PFSK-1 (cell line): ENCODE data around the gene PPP1R13L.

Experiments used
- FOXP2 ChIP-seq: optimal IDR thresholded peaks from 2 replicates; pipeline ENCODE3; 2011; ENCODE audit warnings: borderline replicate concordance, control low read depth, inconsistent platforms; ENCODE audit not compliant: insufficient read depth; ENCODE audit errors: extremely low read length, extremely low read depth
- POLR2AphosphoS5 ChIP-seq: IDR thresholded peaks from 2 replicates; pipeline ENCODE4 v1.6.1; 2012; ENCODE audit warnings: low read depth, mild to moderate bottlenecking, control low read depth, low read length, moderate library complexity
- SIN3A ChIP-seq: IDR thresholded peaks from 2 replicates; pipeline ENCODE4 v1.6.1; 2012; ENCODE audit warnings: mild to moderate bottlenecking, low read length, moderate library complexity, borderline replicate concordance; ENCODE audit not compliant: insufficient read depth
- TAF1 ChIP-seq: IDR thresholded peaks from 2 replicates; pipeline ENCODE4 v1.6.1; 2012; ENCODE audit warnings: low read length, control low read depth, borderline replicate concordance; ENCODE audit not compliant: insufficient read depth
- TF ChIP-seq, protein P1 (sequence below), 2 experiments: IDR thresholded peaks; 2 replicates each; pipeline versions ENCODE4 v1.6.1 to v1.8.0; 2011 to 2012; ENCODE audit warnings: low read depth in 2 of 2, low read length in 2 of 2, control low read depth in 1 of 2, inconsistent platforms in 1 of 2, mild to moderate bottlenecking in 1 of 2, moderate library complexity in 1 of 2; ENCODE audit not compliant: insufficient read depth in 1 of 2

Gene PPP1R13L

DNA sequence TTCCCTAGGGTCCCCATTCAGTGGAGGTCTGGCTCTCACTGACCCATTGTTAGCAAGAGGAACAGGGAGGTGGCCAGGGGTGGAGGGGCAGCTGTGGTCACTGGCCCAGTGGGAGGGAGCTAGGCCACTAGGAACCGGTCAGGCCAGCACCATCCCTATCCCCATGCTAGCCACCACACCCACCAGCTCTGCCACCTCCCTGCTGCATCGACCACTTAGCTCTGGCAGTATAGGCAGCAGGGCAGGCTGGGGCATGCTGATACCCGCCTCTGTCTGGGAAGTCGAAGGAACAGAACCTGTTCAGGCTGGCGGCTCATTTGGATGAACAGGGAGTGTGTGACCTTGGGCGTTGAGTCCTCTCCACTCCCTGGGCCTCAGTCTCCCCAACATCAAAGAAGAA lies 4.7 kb downstream of the PPP1R13L start:
- TF ChIP-seq, protein P1, sequence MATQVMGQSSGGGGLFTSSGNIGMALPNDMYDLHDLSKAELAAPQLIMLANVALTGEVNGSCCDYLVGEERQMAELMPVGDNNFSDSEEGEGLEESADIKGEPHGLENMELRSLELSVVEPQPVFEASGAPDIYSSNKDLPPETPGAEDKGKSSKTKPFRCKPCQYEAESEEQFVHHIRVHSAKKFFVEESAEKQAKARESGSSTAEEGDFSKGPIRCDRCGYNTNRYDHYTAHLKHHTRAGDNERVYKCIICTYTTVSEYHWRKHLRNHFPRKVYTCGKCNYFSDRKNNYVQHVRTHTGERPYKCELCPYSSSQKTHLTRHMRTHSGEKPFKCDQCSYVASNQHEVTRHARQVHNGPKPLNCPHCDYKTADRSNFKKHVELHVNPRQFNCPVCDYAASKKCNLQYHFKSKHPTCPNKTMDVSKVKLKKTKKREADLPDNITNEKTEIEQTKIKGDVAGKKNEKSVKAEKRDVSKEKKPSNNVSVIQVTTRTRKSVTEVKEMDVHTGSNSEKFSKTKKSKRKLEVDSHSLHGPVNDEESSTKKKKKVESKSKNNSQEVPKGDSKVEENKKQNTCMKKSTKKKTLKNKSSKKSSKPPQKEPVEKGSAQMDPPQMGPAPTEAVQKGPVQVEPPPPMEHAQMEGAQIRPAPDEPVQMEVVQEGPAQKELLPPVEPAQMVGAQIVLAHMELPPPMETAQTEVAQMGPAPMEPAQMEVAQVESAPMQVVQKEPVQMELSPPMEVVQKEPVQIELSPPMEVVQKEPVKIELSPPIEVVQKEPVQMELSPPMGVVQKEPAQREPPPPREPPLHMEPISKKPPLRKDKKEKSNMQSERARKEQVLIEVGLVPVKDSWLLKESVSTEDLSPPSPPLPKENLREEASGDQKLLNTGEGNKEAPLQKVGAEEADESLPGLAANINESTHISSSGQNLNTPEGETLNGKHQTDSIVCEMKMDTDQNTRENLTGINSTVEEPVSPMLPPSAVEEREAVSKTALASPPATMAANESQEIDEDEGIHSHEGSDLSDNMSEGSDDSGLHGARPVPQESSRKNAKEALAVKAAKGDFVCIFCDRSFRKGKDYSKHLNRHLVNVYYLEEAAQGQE (IDR thresholded peaks at IDR 0.05; ENCODE audit: insufficient read depth in 1 of 2, low read depth in 2 of 2, low read length in 2 of 2) = no peak
- no peak for TF ChIP-seq TAF1
- no peak for TF ChIP-seq POLR2AphosphoS5
- TF ChIP-seq SIN3A = no peak
- TF ChIP-seq FOXP2 = no peak

DNA sequence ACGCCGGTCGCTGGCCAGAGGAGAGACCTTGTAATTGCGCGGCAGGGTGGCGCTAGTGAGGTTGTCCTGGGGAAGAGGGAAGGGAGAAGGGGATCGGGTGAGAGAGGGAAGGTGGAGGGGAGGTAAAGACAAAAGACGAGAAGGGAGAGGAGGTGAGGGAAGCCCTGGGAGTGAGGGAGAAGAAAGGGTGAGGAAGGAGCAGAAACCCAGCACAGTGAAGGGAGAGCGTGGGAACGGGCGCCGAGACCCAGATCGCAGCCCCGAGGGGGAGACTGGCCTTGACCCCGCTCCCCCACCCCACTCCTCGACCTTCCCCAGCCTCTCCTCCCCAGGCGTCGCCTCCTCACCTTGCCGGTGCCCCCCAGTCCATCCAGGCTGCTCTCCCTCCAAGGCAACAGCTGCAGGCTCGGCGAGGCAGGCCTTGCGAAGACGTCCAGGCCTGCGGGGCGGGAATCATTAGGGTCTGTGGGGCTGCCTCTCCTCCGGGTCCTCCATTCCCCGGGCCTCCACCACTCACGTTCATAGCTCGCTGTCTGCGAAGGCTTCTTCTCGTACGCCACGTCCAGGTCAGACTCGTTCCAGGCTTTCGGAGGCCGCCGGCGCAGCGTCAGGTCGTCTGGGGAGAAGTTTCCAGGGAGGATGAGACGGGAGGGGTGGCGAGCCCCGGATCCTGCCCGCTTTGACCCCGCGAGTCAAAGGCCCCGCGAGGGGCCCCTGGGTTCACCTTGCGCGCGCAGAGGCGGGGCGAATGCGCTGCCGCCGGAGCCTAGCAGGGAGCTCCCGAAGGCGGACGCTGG lies 8.8 kb downstream of the PPP1R13L start:
- TF ChIP-seq POLR2AphosphoS5 (no peak), FOXP2 (no peak), SIN3A (no peak), TAF1 (no peak)
- TF ChIP-seq, protein P1 (IDR thresholded peaks at IDR 0.05; ENCODE audit: insufficient read depth in 1 of 2, low read depth in 2 of 2, low read length in 2 of 2) = no peak

DNA sequence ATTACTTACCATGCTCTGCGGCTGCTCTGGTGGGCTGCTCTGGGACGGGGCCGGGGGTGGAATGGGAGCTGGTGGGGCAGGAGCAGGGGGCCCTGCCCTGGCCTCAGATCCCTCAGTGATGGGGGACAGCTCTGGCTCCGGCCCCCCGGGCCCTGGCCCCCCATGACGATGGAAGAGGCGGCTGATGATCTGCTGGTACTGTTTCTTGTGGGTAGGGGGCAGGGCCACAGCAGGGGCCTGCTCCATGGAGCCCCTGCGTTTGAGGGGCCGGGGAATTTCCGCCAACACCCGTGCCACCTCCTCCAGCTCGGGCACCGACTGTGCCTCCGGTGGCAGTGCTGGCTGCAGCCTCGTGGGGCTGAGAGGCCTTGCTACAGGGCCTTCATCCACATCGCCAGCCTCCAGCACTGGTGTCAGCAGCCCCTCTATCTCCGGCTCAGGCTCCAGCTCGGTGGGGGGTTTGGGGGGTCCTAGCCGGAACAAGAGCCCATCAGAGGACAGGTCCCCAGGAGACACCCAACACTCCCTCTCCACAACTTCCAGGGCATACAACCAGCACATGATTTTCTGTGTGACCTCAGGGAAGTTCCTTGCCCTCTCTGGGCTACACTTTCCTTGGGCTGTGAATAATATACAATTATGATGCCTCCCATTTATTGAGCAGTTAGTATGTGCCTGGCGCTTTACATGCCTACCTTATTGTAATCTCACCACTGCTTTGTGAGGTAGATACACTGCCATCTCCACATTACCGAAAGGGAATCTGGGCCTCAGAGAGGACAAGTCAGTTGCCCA lies 12.8 kb downstream of the PPP1R13L start:
- TF ChIP-seq SIN3A (no peak), TAF1 (no peak), FOXP2 (no peak), POLR2AphosphoS5 (no peak)
- TF ChIP-seq, protein P1 (IDR thresholded peaks at IDR 0.05; ENCODE audit: insufficient read depth in 1 of 2, low read depth in 2 of 2, low read length in 2 of 2) = no peak

DNA sequence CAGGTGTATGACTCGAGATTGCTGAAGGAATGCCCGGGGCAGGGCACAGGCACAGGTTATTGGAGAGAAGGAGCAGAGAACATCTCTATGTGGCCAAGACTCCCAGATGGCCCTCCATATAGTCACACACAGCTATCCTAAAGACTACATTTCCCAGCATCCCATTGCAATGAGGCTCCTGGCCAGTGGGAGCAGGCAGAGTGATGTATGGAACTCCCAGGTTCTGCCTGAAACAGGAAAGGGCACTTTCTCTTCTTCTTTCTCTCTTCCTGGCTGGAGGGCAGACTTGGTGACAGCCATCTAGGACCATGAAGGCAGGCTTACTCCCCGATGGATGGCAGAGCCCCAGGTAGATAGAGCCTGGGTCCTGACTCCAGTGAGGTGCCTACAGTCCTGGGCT lies 13.5 kb downstream of the PPP1R13L start:
- TF ChIP-seq FOXP2 = no peak
- no peak for TF ChIP-seq SIN3A
- TF ChIP-seq, protein P1 (IDR thresholded peaks at IDR 0.05; ENCODE audit: insufficient read depth in 1 of 2, low read depth in 2 of 2, low read length in 2 of 2) = no peak
- no peak for TF ChIP-seq TAF1
- no peak; the same call in 1 of the 2 replicates for TF ChIP-seq POLR2AphosphoS5
